ENCODE measurements around the gene SLC28A1.

DNA sequence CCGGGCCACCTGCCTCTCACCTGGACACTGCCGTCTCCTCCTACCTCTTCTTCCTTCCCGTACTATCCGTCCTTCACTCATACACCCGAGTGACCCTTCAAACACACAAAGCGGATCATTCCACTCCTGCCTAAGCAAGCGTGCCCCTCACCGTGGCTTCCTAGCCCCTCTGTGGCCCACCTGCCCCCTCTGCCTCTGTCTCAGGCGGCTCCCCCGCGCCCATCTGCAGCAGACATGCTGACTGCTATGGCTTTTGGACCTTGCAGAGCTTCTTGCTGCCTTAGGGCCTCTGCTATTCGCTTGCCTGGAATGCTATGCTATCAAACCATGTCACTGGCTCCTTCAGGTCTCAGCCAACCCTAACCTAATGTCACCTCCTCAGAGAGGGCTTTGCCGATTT, 38.1 kb downstream of the SLC28A1 start:
- TF ChIP-seq, protein P1, sequence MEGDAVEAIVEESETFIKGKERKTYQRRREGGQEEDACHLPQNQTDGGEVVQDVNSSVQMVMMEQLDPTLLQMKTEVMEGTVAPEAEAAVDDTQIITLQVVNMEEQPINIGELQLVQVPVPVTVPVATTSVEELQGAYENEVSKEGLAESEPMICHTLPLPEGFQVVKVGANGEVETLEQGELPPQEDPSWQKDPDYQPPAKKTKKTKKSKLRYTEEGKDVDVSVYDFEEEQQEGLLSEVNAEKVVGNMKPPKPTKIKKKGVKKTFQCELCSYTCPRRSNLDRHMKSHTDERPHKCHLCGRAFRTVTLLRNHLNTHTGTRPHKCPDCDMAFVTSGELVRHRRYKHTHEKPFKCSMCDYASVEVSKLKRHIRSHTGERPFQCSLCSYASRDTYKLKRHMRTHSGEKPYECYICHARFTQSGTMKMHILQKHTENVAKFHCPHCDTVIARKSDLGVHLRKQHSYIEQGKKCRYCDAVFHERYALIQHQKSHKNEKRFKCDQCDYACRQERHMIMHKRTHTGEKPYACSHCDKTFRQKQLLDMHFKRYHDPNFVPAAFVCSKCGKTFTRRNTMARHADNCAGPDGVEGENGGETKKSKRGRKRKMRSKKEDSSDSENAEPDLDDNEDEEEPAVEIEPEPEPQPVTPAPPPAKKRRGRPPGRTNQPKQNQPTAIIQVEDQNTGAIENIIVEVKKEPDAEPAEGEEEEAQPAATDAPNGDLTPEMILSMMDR (IDR thresholded peaks at IDR 0.05; ENCODE audit: insufficient read depth, low read length, poor library complexity, severe bottlenecking) = no peak
- TF ChIP-seq EZH2phosphoT487 (conservative IDR thresholded peaks at IDR 0.05; ENCODE audit: low read length) = no peak

Data from SU-DHL-6 (cell line).